Measurements from ENCODE around the gene DPM3.
"Not testable (repeated sequence)": the region's sequence is repeated elsewhere in the genome, so short reads cannot be mapped to it uniquely, and the experiment has no call there.

The DPM3 gene

DNA sequence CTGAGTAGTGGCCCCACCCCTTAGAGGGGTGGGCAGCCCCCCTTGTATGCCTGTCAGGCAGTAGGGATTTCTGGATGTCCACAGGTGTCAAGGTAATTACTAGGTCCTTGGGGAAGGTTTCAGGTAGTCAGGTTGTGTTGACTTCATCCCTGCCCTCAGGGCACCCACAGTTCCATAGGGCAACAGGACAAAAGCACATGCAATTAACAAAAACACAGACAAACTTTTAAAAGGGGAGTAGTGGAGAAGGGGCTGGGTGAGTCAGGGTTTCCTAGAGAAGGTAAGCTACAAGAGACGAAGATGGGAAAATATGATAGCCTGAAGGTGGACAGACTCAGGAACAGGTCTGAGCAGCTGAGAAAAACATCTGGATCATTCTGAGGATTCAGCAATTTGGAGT, 18.7 kb upstream of the DPM3 start:
- DNase-seq (ENCODE audit: low read depth) = no peak

DNA sequence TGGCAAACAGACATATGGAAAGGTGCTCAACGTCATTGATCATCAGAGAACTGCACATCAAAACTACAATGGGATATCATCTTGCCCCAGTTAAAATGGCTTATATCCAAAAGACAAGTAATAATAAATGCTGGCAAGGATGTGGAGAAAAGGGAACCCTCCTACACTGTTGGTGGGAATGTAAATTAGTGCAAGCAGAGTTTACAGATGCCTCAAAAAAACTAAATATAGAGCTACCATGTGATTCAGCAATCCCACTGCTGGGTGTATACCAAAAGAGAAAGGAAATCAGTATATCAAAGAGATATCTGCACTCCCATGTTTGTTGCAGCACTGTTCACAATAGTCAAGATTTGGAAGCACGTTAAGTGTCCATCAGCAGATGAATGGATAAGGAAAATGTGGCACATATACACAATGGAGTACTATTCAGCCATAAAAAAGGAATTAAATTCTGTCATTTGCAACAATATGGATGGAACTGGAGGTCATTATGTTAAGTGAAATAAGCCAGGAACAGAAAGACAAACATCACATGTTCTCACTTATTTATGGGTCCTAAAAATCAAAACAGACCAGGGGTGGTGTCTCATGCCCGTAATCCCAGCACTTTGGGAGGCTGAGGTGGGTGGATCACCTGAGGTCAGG, 15.8 kb upstream of the DPM3 start:
- DNase-seq (ENCODE audit: low read depth) = not testable (repeated sequence)

DNA sequence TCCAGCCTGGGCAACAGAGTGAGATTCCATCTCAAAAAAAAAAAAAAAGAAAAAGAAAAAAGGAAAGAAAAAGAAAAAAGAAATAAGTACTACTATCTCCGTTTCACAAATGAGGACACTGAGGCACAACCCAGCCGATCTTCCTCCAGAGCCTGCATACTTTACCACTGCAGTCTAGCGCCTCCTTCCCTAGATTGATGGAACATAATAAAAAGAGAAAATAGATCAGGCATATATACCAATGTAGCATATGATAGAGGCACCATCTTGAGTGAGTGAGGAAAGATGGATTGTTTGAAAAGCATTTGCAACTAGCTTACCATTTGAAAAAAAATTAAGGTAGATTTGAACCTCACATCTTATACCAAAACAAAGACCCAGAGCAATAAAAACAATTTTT, 5.2 kb upstream of the DPM3 start:
- no peak for DNase-seq (ENCODE audit: low read depth)

DNA sequence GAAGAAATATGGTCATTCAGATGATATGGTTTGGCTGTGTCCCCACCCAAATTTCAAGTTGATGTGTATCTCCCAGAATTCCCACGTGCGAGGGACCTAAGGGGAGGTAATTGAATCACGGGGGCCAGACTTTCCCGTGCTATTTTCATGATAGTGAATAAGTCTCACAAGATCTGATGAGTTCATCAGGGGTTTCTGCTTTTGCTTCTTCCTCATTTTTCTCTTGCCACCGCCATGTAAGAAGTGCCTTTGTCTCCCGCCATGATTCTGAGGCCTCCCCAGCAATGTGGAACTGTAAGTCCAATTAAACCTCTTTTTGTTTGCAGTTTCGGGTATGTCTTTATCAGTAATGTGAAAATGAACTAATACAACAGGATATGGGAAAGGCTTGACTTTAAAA, 1.4 kb upstream of the DPM3 start:
- DNase-seq (ENCODE audit: low read depth) = no peak

DNA sequence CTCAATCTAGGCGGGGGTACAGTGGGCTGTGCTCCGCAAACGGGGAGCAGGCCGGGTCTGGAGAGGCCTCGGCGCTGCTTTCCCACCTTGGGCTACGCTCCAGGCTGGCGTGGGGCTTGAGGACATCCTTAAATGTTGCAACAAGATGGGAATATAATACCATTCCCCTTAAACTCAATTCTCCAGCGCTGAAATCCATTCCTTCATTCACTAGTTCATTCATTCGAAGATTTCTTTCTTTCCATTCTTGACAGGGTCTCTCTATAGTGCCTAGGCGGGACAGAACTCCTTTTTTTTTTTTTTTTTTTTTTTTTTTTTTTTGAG, 261 bp upstream of the DPM3 start:
- DNase-seq (ENCODE audit: low read depth) = no peak

DNA sequence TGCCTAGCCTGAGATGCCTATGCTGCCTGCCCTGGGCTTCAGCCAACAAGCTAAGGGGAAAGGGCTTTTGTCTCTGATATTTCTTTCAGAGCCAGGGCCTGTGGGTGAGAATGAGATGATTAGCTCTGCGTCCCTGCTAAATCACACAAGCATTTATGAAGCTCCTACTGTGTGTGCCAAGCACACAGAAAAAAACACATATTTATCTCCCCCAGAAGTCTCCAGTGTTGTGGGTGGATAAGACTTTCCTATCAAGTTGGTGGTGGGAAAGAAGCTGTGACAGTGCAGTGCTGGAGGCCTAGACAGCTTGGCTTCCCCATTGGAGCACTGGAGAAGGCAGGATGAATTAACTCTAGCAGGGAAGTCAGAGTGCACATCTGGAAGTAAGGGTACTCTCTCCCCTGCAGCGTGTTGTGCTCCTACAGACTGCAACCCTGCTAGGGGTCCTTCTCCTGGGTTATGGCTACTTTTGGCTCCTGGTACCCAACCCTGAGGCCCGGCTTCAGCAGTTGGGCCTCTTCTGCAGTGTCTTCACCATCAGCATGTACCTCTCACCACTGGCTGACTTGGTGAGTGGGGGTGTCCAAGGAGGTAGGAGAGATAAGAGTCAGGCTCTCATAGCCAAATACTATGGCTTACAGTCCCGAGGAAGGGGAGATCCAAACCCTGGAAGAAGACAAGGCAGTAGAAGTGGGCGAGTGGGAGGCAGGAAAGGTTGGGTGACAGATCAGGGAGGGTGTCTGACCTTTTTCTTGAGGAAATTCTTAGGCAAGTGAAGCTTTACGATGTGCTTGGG, 3.0 kb downstream of the DPM3 start:
- DNase-seq (ENCODE audit: low read depth) = no peak

DNA sequence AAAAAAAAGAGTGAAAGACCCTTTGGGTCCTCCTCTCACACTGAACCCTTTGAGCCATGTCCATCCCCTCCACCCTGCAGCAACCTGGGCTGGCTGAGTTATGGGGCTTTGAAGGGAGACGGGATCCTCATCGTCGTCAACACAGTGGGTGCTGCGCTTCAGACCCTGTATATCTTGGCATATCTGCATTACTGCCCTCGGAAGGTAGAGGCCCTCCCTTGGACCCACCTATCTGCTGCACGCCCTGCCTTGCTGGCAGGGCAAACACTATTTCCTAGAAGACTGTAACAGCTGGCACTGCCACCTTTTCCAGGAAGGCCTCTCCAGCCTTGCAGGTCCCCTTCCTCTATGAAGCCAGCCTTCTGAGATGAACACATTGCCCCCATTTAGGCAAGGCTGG, 3.6 kb downstream of the DPM3 start:
- DNase-seq (ENCODE audit: low read depth) = no peak

DNA sequence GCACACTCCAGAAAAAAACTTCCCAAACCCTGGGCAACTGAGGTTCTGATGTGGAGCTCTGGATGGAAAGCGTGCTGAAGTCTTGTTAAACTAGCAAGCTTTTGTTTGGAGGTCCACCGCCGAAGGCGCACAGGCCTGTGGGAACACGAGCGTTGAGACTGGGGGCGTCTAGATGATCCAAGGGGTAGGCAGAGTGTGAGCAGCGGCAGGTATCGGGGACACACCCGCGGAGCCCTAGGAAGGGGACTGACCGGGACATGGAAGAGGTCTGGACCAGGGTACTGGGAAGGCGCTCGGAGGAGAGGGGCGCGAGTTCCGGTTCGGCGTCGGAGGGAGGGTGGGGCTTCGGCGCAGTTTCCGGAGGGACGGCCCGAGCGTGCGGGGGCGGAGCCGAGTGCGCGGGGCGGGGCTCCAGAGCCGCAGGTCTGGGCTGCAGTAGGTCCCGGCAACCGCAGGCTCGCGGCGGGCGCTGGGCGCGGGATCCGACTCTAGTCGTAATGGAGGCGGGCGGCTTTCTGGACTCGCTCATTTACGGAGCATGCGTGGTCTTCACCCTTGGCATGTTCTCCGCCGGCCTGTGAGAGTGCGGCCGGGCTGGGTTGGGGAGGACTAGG, 4.8 kb downstream of the DPM3 start, which contains the start of gene SLC50A1:
Gene SLC50A1 (plus strand): TSS at position 438 of the 614 bp plus-strand sequence. CDS start 60 bp downstream, at position 498.
- peak; percentile 81 for DNase-seq (ENCODE audit: low read depth)

DNA sequence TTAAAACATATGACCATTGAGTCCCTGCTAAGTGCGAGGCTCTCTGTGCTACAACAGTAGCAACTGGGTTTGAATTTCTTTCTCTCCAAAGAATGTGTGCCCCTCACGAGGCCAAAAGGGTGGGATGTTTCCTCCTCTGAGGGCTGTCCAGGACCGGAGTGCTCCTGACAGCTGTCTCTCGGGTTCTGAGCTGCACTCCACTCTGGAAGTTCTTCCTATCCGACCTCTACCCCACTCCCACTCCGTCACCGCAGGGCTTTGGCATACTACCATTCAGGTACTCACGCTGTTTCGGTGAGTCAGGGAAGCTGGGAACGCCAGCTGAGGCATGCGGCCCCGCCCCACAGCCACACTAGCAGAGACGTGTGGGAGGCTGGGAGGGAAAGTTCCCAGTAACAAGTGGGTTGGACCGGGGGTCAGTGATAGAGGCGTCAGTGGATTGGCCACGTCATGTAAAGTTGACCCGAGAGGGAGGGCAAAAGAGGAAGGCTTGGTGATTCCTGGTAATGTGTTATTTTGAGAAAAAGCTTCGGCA, 5.4 kb downstream of the DPM3 start:
- no peak for DNase-seq (ENCODE audit: low read depth)

DNA sequence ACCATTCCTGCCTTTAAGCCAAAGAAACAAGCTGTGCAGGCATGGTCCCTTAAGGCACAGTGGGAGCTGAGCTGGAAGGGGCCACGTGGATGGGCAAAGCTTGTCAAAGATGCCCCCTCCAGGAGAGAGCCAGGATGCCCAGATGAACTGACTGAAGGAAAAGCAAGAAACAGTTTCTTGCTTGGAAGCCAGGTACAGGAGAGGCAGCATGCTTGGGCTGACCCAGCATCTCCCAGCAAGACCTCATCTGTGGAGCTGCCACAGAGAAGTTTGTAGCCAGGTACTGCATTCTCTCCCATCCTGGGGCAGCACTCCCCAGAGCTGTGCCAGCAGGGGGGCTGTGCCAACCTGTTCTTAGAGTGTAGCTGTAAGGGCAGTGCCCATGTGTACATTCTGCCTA, 6.0 kb downstream of the DPM3 start:
- DNase-seq (ENCODE audit: low read depth) = no peak

DNA sequence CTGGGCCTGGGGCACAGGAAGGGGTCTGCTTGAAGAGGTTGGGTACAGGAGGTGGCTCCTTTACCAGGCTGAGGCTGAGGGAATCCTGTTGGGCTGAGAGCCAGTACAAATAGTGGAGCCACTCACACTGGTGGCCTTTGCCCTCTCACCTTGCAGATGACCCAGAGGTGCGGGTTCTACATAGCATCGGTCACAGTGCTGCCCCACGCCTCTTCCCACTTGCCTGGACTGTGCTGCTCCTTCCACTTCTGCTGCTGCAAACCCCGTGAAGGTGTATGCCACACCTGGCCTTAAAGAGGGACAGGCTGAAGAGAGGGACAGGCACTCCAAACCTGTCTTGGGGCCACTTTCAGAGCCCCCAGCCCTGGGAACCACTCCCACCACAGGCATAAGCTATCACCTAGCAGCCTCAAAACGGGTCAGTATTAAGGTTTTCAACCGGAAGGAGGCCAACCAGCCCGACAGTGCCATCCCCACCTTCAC, 6.5 kb downstream of the DPM3 start:
- DNase-seq (ENCODE audit: low read depth) = no peak

DNA sequence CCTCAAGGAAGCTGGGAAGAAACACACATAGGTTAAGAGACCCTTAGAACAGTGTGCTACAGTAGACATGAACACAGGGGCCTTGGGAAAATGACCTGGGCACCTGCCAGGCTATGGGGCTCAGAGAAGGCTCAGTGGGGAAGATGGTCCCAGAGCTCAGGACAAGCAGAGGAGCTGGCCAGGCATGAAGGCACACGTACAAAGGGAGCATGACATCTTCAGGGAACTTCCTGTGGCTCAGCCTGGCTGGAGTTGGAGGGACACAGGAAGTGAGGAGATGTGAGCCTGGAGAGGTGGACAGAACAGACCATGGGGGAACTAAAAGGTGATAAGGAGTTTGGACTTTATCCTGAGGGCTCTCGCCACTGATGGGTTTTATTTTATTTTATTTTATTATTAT, 8.5 kb downstream of the DPM3 start:
- no peak for DNase-seq (ENCODE audit: low read depth)

DNA sequence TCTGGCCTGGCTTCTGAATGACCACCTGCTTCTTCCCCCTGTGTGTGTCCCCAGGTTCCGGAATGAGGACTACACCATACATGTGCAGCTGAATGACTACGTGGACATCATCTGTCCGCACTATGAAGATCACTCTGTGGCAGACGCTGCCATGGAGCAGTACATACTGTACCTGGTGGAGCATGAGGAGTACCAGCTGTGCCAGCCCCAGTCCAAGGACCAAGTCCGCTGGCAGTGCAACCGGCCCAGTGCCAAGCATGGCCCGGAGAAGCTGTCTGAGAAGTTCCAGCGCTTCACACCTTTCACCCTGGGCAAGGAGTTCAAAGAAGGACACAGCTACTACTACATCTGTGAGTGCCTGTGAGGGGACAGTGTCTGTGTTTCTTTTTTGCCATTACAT, 9.0 kb downstream of the DPM3 start:
- DNase-seq (ENCODE audit: low read depth) = no peak

DNA sequence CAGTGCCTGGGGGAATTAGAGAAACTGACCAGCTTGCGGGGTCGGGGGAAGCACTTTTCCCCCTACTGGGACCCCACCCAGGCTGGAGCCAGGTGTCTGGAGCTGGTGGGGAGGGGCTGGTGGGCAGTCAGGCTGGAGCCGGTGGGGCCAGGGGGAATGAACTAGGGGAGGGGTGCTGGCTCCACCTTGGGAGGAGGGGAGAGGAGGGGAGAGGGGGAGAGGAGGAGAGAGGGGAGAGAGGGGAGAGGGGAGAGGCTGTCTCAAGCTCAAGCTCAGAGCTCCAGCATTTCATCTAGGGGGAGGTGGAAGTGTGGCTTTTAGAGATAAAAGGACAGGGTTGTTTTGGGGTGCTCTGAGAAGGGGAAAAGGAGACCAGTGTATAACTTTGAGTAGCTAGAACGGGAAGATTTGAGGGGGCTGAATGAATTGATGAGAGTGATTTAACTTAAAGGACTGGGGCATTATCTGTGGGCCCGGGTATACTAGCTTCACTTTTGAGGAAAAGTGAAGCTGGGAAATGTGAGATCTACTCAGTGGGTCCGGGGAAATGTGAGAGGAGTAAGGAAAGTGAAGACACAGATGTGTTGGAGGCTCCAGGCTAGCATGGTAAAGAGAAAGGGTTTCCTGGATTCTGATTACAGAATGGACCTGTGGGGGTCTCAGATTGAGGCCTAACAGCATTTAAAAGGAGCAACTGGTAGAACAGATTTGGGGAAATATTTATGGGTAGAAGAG, 9.9 kb downstream of the DPM3 start:
- no peak for DNase-seq (ENCODE audit: low read depth)

DNA sequence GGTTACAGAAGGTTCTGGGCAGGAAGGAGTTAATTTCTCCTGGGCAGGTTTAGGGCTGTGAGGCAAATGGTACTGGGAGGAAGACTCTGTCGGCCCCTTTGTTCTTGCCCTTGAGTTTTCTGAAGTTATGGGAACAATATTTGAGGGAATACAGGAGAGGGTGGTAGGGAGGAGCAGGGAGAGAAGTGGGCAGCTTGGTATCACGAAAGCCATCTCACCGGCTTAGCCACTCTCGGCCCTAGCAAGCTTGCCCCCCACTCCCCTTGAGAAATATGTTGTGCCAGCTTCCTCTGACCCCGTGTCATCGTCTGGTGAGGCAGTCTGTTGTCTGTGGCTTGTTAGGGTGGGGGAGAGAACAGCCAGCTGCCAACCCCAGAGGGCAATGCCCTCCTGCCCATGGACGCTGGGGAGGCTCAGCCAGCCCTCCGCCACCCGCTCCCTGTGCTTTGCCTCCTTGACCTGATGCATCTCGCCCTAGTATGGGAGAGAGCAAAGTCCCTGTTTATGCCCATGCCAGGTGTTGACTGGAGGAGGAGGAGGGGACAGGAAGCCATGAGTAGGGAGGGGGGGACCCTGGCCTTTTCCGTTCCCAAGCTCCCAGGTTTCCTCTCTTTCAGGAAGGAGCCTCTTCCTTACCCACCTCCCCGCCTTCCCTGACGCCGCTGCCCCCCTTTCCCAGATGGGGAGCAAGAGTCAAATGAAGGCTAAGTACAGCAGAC, 11.4 kb downstream of the DPM3 start:
- no peak for DNase-seq (ENCODE audit: low read depth)

DNA sequence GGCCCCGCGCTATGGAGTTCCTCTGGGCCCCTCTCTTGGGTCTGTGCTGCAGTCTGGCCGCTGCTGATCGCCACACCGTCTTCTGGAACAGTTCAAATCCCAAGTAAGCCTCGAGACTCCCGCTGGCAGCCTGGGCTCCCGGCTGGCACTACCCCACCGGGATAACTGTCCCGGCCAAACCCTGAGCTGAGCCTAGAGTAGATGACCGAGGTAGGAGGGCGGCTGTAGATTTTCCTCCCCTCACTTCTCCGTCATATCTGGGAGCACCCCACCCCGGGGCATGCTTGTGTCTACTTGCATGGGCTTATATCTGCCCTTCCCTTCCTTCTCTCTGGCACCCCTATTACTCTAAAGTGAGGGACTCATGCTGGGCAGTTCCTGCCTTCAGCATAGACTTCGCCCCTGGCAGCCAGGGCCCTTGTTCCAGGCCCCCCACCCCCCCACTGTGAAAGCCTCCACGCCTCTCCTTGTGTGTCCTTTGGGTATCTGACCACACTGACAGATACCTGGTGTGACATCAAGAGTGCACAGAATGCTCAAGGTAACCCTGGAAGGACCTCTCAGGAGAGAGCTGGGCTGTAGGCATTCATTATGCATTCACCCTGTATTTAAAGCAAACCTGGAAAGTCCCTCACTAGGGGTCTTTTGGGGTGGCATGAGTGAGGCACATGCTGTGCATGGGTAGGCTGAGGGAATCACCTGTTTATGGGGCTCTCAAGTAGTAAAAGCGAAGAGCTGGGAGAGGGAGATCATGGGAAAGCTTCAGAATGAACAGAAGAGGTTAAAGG, 12.2 kb downstream of the DPM3 start:
- no peak for DNase-seq (ENCODE audit: low read depth)

DNA sequence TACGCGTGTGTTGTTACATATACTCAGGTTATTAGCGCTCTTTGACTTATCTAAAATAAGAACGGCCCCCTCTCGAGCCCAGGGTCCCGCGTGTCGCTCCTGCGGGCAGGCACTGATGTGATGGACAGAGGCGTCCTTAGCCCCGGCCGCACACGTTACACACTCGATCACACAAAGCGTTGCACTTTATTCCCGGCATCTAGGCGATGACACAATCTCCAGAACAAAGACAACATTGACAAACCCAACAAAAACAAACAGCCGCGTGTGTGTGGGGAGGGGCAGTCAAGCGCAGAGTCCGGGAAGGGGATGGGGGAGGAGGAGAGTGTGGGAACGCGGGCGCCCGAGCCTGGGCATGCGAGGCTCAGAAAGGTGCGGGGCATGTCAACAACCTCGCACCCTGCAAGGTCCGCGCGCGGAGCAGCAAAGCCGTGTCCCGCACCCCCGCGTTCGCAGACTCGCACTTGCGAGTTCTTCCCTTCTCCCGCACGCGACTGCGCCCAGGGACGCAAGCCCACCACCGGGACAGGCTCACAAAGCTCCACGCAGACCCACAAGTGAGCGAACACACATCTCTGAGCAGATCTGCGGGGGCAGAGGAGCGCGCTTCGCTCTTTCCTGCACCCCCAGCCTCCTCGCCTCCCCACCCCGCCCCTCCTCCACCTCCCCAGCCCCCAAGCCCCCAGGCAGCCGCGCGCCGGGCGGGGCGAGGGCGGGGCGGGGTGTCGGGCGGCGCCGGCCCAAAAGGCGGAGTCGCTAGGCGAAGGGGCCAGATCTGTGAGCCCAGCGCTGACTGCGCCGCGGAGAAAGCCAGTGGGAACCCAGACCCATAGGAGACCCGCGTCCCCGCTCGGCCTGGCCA, 13.0 kb downstream of the DPM3 start, which contains the start of gene EFNA1:
Gene EFNA1 (plus strand): TSS at position 772 of the 862 bp plus-strand sequence. CDS start 102 bp downstream, outside the sequence.
- no peak for DNase-seq (ENCODE audit: low read depth)

DNA sequence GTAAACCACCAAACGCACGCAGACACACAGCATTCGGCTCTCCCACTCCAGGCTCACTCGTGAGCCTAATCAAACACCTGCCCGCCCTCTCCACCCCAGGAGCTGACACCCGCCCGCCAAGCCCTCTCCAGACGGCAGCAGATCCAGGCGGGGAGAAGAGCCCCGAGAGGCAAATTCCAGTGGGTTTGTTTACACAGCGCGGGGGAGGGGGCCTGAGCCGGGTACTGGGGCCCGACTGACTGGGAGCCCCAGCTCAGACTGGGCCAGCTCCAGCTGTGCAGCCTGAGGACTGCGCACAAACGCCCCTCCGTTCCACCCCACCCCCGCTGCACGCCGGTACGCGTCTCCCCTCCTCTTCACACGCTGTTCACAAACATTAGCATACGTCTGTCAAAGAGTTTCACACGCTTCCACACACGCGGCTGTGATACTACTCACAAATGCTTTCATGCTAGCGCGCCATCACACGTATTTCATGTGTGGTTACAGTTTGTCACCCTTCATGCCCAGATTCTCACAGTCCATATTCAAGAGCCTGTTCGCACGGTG, 13.7 kb downstream of the DPM3 start:
- no peak for DNase-seq (ENCODE audit: low read depth)

DNA sequence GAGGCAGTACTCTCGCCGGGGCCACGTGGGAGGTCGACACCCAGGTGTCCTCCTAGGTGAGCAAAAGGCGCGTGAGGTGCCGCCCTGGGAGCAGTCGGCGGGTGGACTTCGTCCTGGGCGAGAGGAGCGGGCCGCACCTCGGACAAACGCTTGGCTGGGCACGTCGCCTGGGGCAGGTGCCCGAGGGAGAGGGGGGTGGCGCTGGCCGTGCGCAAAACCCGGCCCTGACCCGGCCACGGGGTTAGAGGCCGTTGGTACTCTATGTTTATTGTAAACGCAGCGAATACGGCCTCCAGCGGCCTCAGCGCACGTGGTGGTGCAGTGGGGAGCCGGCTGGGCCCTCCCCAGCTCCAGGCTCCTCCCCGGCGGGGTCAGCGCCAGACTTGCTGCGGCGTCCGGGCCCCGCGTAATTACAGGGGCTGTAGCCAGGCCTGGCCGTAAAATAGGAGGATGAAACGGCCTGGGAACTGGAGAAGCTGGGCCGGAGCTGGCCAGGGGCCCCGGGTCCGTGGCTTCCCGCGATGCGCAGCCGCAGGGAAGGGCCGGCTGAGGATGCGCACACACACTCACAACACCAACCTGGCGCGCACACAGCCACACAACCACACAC, 14.3 kb downstream of the DPM3 start:
- DNase-seq (ENCODE audit: low read depth) = no peak

Measured in stimulated activated CD8-positive, alpha-beta memory T cell treated with anti-CD3 and anti-CD28 coated beads, Interleukin-15, amount 100 ng/mL, for 1 hour (primary cell).